ENCODE results near the gene CLDND1. TPM values are rescaled to one million over a fixed set of nuclear protein-coding genes. Genes with fewer than 3 reads are reported as not detected.
A peak's percentile ranks its signal among the peaks of the same experiment; 100 is the strongest.

The CLDND1 gene
- total RNA-seq, 1 donor from 2014 or later = 89.7 TPM

DNA sequence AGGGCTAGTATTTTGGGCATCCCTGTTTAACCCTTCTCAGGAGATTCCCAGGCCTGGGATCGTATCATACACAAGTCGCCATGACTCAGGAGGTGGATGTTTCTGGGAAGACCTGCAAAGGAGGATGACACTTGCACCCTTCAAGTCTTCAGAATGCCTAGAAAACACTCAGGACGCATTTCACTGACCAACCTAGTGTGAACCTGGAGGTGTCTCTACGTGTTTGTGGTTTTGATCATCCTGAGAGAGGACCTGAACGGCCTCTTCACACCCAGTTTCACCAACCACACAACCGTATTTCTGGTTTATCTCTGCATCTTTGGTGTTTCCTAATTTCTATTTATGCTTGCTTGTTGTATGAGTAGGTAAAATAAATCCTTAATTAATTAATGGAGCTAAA is 2.8 kb upstream of the CLDND1 start:
- Mint-ChIP-seq H3K36me3 (ENCODE audit: low read depth) (no peaks in the 10 kb centered on the region), H3K9me3 (ENCODE audit: low read depth) (no peaks in the 10 kb centered on the region), H3K27ac (ENCODE audit: unreplicated experiment) (no peak overlapping the region), H3K4me3 (ENCODE audit: unreplicated experiment) (no peak overlapping the region), H3K27me3 (ENCODE audit: low read depth) (peaks cover 12% of the 10 kb centered on the region), H3K4me1 (ENCODE audit: low read depth) (peaks cover 17% of the 10 kb centered on the region)
- TF ChIP-seq, protein P1, sequence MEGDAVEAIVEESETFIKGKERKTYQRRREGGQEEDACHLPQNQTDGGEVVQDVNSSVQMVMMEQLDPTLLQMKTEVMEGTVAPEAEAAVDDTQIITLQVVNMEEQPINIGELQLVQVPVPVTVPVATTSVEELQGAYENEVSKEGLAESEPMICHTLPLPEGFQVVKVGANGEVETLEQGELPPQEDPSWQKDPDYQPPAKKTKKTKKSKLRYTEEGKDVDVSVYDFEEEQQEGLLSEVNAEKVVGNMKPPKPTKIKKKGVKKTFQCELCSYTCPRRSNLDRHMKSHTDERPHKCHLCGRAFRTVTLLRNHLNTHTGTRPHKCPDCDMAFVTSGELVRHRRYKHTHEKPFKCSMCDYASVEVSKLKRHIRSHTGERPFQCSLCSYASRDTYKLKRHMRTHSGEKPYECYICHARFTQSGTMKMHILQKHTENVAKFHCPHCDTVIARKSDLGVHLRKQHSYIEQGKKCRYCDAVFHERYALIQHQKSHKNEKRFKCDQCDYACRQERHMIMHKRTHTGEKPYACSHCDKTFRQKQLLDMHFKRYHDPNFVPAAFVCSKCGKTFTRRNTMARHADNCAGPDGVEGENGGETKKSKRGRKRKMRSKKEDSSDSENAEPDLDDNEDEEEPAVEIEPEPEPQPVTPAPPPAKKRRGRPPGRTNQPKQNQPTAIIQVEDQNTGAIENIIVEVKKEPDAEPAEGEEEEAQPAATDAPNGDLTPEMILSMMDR (IDR thresholded peaks at IDR 0.05) = no peak
- no peak for DNase-seq (ENCODE audit: low spot score)

DNA sequence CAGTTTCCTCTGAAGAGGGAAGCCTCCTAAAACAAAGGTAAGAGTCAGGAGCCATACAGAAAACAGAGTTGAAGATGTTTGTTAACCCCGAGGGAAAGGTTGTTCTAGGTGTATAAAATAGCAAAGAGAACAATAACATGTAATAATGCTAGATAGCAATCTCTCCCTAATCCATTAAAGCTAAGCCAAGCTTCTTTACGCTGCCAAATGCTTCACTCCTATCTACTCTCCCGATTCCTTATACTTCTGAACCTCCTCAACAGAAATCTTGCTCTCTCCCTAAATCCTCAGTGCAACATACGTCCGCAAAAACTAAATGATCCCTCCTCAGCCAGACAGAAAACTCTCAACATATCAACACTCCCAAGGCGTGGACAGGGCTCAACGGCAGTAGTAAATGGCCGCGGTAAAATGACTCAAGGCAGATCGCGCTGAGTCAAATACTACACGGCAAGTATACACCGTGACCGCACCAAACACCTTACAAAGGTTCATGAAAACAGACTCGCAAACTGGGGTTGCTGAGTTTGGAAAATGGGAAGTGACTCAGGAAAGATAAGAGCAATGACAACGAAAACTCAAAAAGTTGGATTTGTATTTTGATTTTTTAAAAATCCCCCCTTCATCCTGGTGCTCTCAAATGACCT is 682 bp downstream of the CLDND1 start:
- Mint-ChIP-seq H3K36me3 (ENCODE audit: low read depth) (peaks cover 12% of the 10 kb centered on the region), H3K27ac (ENCODE audit: unreplicated experiment) (peak overlapping the region; percentile 91), H3K4me3 (ENCODE audit: unreplicated experiment) (peak overlapping the region; percentile 82), H3K4me1 (ENCODE audit: low read depth) (peaks cover 32% of the 10 kb centered on the region), H3K9me3 (ENCODE audit: low read depth) (no peaks in the 10 kb centered on the region), H3K27me3 (ENCODE audit: low read depth) (no peaks in the 10 kb centered on the region)
- TF ChIP-seq, protein P1 (IDR thresholded peaks at IDR 0.05) = no peak
- DNase-seq (ENCODE audit: low spot score) = no peak

DNA sequence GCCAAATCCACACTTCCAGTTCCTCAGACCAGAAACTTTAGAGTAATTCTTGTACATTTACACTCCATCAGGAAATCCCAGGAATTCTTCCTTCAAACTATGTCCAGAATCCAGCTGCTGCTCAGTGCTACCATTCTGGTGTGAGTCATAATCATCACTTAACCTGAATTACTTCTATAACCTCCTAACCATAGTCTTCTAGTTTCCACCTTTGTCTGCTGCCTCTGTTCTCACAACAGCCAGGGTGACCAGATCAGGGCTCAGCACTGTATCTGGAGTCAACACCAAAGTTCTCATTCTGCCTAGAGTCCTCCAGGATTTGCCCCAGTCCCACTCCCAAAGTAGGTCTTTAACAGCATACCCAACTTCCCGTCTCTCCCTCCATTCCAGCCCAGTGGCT is 3.4 kb downstream of the CLDND1 start:
- no peak overlapping the region for H3K4me3 Mint-ChIP-seq (ENCODE audit: unreplicated experiment)
- H3K27me3 Mint-ChIP-seq (ENCODE audit: low read depth) = no peaks in the 10 kb centered on the region
- TF ChIP-seq, protein P1 (IDR thresholded peaks at IDR 0.05) = no peak
- H3K36me3 Mint-ChIP-seq (ENCODE audit: low read depth) = peaks cover 17% of the 10 kb centered on the region
- H3K27ac Mint-ChIP-seq (ENCODE audit: unreplicated experiment) = no peak overlapping the region
- H3K9me3 Mint-ChIP-seq (ENCODE audit: low read depth) = no peaks in the 10 kb centered on the region
- DNase-seq (ENCODE audit: low spot score) = no peak
- H3K4me1 Mint-ChIP-seq (ENCODE audit: low read depth) = peaks cover 32% of the 10 kb centered on the region

DNA sequence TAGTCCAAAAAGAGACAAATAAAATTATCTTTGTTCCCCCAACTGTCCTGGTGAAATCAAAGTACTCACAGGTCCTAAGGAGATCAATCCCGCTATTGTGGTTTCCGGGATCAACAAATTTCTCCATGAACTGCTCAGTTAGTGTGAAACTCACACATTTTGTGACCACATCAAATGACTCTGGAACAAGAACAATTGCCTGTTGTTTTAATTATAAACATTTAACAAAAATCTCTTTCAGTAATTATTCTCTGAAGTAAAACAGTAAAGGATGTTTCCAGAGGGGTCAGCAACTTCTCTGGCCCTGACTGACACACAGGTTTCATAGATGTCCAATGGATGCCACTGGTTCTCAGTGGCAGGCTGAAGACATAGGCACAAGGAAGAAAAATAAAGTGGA is 3.9 kb downstream of the CLDND1 start:
- H3K27me3 Mint-ChIP-seq (ENCODE audit: low read depth) = no peaks in the 10 kb centered on the region
- H3K4me1 Mint-ChIP-seq (ENCODE audit: low read depth) = peaks cover 32% of the 10 kb centered on the region

DNA sequence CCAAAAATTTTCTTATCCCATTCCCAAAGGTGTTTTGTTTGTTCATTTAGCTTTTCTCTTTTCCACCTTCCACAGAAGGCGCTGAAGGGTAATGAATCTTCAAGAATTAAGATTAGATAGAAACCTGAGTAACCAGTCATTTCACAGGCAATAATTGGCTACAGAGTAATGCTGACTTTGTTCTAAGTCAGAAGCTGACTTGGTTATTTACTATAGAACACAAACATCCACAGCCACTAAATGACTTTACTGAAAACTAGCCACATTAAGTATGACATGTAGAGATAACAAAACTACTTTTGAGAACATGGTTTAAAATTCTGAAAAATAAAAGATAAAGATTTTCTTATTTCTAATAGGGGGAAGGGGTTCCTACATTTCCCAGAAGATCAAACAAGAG is 7.8 kb downstream of the CLDND1 start:
- Mint-ChIP-seq H3K27ac (ENCODE audit: unreplicated experiment) (no peak overlapping the region), H3K9me3 (ENCODE audit: low read depth) (no peaks in the 10 kb centered on the region), H3K36me3 (ENCODE audit: low read depth) (peaks cover 23% of the 10 kb centered on the region), H3K4me1 (ENCODE audit: low read depth) (peaks cover 11% of the 10 kb centered on the region), H3K4me3 (ENCODE audit: unreplicated experiment) (no peak overlapping the region), H3K27me3 (ENCODE audit: low read depth) (no peaks in the 10 kb centered on the region)
- TF ChIP-seq, protein P1 (IDR thresholded peaks at IDR 0.05) = no peak
- DNase-seq (ENCODE audit: low spot score) = no peak

More for the DNA sequence above, 3.9 kb downstream of the CLDND1 start:
- no peak overlapping the region for H3K27ac Mint-ChIP-seq (ENCODE audit: unreplicated experiment)
- TF ChIP-seq, protein P1 (IDR thresholded peaks at IDR 0.05) = no peak
- peaks cover 17% of the 10 kb centered on the region for H3K36me3 Mint-ChIP-seq (ENCODE audit: low read depth)
- no peak for DNase-seq (ENCODE audit: low spot score)
- H3K9me3 Mint-ChIP-seq (ENCODE audit: low read depth) = no peaks in the 10 kb centered on the region
- no peak overlapping the region for H3K4me3 Mint-ChIP-seq (ENCODE audit: unreplicated experiment)
